Measurements from ENCODE around the gene GRIK4. TPM values are rescaled to one million over a fixed set of nuclear protein-coding genes. Genes with fewer than 3 reads are reported as not detected.

The GRIK4 gene
- total and polyA plus RNA-seq, 7 donors, result 0.04 to 0.11 (median 0.04) TPM; not detected in 4

DNA sequence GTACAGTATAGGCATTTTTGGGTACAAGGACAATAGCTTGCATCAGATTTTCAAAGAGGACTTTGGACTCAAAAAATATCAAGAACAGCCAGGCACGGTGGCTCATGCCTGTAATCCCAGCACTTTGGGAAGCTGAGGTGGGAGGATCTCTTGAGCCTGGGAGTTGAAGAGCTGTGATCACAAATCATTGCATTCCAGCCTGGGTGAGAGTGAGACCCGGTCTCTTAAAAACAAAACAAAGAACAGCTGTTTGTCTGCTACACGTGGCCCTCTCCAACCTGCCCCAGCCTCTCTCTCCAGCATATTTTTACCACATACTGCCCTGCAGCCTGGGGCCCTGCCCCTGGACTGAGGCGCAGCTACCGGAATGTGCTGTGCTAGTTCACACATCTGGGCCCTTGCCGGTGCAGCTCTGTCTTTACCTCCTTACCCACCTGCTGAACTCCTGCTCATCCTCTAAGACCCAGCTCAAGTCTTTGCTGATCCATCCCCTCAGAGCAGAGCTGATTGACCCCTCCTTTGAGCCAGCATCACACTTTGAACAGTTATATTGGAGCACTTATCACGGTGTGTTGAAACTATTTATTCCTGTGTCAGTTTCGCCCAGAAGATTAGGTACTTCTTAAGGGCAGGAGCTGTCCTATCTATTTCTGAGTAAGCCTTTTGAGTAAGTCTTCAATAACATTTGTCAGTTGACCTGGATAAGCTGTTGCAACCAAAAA lies 29.4 kb downstream of the GRIK4 start:
- H3K27me3 ChIP-seq (ENCODE audit: insufficient read depth in 3 of 3, low read length in 2 of 3), result no peaks in the 10 kb centered on the region
- WGBS, 3 donors, result 47 to 56% (median 50%) methylated on average over 8 of the region's 8 CpGs
- no peak overlapping the region for H3K27ac ChIP-seq
- ATAC-seq (no peak), DNase-seq (no peak)
- intact Hi-C loops (cut with DNase I), result no loop called here
- H3K4me3 ChIP-seq, result no peak overlapping the region
- H3K4me1 ChIP-seq, result no peaks in the 10 kb centered on the region
- no peak for TF ChIP-seq CTCF (IDR thresholded peaks at IDR 0.05)
- no peaks in the 10 kb centered on the region for H3K36me3 ChIP-seq (ENCODE audit: insufficient read depth in 1 of 2, low read depth in 1 of 2)
- H3K9me3 ChIP-seq, result no peaks in the 10 kb centered on the region

DNA sequence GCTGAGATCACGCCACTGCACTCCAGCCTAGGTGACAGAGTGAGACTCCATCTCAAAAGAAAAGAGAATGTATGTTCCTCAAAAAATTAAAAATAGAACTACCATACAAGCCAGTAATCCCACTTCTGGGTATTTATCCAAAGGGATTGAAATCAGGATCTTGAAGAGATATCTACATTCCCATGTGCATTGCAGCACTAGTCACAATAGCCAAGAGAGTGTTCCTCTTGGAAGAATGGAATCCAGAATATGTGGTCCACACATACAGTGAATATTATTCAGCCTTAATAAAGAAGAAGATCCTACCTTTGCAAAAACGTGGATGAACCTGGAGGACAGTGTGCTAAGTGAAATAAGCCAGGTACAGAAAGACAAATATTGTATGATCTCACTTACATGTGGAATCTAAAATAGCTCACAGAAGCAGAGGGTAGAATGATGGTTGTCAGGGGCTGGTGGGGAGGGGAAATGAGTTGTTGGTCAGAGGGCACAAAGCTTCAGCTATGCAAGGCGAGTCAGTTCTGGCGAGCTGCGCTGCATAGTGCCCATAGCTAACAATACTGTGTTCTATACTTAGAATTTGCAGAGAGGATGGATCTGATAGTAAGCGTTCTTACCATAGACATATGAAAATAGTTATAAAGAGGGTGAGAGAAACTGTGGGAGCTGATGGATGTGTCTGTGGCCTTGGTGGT lies 32.1 kb downstream of the GRIK4 start:
- no peaks in the 10 kb centered on the region for H3K36me3 ChIP-seq (ENCODE audit: insufficient read depth in 1 of 2, low read depth in 1 of 2)
- no peak overlapping the region for H3K4me3 ChIP-seq
- ATAC-seq (no peak), DNase-seq (no peak)
- no peaks in the 10 kb centered on the region for H3K27me3 ChIP-seq (ENCODE audit: insufficient read depth in 3 of 3, low read length in 2 of 3)
- TF ChIP-seq CTCF (IDR thresholded peaks at IDR 0.05), result no peak
- H3K9me3 ChIP-seq, result no peaks in the 10 kb centered on the region
- intact Hi-C loops (cut with DNase I), result no loop called here
- peaks cover 5% of the 10 kb centered on the region for H3K4me1 ChIP-seq
- H3K27ac ChIP-seq, result no peak overlapping the region
- WGBS, 3 donors, result 78 to 86% (median 80%) methylated on average over 6 of the region's 6 CpGs

GRCh38 chr11:120545813-120546212 lies 34.3 kb downstream of the GRIK4 start:
- Histone ChIP-seq H3K4me3 (no peak overlapping the region), H3K27ac (no peak overlapping the region), H3K27me3 (ENCODE audit: insufficient read depth in 3 of 3, low read length in 2 of 3) (no peaks in the 10 kb centered on the region), H3K36me3 (ENCODE audit: insufficient read depth in 1 of 2, low read depth in 1 of 2) (no peaks in the 10 kb centered on the region), H3K9me3 (no peaks in the 10 kb centered on the region), H3K4me1 (peaks cover 5% of the 10 kb centered on the region)
- ATAC-seq, result no peak
- intact Hi-C loops (cut with DNase I), result no loop called here
- WGBS, 3 donors, result 73 to 82% (median 80%) methylated on average over 7 of the region's 7 CpGs
- DNase-seq, result no peak
- no peak for TF ChIP-seq CTCF (IDR thresholded peaks at IDR 0.05)

DNA sequence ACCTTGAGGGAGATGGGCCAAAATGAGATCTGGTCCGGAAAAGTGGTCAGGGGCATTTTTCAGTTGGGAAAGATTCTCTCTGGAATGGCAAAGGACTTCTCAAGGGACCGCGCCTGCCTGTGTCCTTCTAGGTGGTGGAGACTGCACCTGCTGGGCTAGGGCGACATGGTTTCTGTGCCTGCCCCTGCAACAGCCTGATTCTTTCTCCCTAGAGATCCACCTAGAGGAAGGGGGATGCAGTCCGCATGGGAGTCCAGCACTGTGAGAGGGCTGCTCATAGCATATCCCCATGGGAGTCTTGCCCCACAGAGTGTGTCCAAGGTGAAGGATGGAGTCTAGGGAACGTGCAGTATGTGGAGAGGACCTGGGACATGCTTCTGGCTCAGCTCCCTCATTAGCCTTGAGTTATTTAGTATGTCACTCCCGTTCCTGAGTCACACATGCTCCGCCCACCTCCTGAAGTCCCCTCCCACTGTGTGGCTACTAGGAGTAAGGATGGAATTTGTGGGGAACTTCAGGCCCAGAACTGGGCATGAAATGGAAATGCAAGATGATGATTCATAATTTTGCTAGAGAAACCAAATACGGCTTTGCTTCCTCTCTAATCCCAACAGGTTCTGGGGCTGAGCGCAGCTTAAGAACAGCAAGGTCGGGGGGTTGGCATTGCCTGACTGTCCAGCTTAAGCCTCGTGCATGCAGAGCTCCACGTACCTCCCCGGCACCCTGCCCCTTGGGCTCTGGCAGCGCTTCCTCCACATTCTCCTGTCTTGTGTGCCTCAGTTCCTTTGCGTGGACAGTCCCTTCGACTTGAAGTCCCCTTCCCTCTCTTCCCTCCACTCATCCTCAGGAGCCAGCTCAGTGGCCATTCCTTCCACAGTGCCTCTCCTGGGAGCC lies 35.0 kb downstream of the GRIK4 start:
- no peak overlapping the region for H3K4me3 ChIP-seq
- H3K27ac ChIP-seq, result no peak overlapping the region
- TF ChIP-seq CTCF (IDR thresholded peaks at IDR 0.05), result no peak
- 63 to 76% (median 67%) methylated on average over 17 of the region's 17 CpGs for WGBS, 3 donors
- intact Hi-C loops (cut with DNase I), result no loop called here
- DNase-seq (peak; percentile 65 to 69), ATAC-seq (peak; percentile 37 to 48 (median 44))
- H3K36me3 ChIP-seq (ENCODE audit: insufficient read depth in 1 of 2, low read depth in 1 of 2), result no peaks in the 10 kb centered on the region
- no peaks in the 10 kb centered on the region for H3K9me3 ChIP-seq
- H3K27me3 ChIP-seq (ENCODE audit: insufficient read depth in 3 of 3, low read length in 2 of 3), result no peaks in the 10 kb centered on the region
- H3K4me1 ChIP-seq, result peaks cover 5% of the 10 kb centered on the region
